ENCODE measurements around the gene ZNF175.

GRCh38 chr19:51627491-51628138 lies 56.5 kb downstream of the ZNF175 start:
- TF ChIP-seq CTCF (IDR thresholded peaks at IDR 0.05 in 2 of 3, conservative IDR thresholded peaks at IDR 0.05 in 1 of 3; ENCODE audit: borderline replicate concordance in 1 of 3, insufficient read depth in 1 of 3, low read depth in 2 of 3, low read length in 2 of 3) (no peak), POLR2AphosphoS5 (IDR thresholded peaks at IDR 0.05; ENCODE audit: low read depth, low read length) (no peak), EZH2 (IDR thresholded peaks at IDR 0.05) (no peak), MAX (IDR thresholded peaks at IDR 0.05) (no peak), SP1 (IDR thresholded peaks at IDR 0.05; ENCODE audit: low read depth) (no peak), FOSL1 (IDR thresholded peaks at IDR 0.05; ENCODE audit: low read depth) (no peak), SIN3A (IDR thresholded peaks at IDR 0.05; ENCODE audit: low read depth) (no peak), POLR2A (IDR thresholded peaks at IDR 0.05; ENCODE audit: borderline replicate concordance, extremely low read depth, insufficient read depth, insufficient read length) (no peak), YY1 (IDR thresholded peaks at IDR 0.05; ENCODE audit: extremely low read depth, insufficient replicate concordance, low read depth, low read length) (no peak), EZH2phosphoT487 (IDR thresholded peaks at IDR 0.05; ENCODE audit: borderline replicate concordance) (no peak), EGR1 (IDR thresholded peaks at IDR 0.05; ENCODE audit: low read depth) (no peak), CBX3 (IDR thresholded peaks at IDR 0.05; ENCODE audit: low read depth) (no peak)

All from HCT116 (cell line).